ENCODE data around the gene MAD1L1.

DNA sequence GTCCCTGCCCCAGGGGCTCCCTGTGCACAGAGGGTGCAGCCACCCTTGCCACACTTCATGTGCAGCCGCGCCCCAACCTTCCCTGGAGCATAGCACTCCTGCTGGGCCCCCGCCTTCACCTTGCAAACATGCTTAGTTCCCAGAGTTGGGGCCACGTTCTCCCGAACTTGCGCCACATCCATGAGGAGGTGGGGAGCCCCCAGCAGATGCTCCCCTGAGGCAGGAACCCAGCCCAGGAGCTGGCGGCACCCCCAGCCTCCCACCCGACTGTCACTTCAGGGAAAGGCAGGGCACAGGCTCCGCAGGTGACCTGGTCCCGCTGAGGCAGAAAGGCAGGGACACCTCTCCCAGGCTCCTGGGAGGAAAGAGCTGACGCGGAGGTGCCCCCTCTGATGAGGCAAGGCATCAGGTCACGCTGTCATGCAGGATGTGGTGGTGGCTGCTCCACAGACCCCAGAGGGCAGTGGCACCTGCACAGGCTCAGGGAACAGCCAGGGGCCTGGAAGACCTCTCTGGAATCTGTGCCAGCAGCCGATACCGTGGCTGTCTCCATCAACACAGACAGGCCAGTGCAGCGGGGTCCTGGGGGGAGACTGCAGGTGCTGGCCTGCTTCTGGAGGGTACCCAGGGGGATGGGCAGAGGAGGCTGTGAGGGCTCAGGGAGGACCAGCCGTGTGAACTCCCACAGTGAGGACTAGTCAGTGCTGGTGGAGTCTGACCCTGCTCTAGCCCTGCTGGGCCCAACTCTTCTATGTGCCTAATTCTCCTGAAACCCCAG is 221.3 kb downstream of the MAD1L1 start:
- TF ChIP-seq GATA2 (IDR thresholded peaks at IDR 0.05; ENCODE audit: low read depth, low read length) (no peak), GATA3 (IDR thresholded peaks at IDR 0.05; ENCODE audit: low read depth, low read length) (no peak)
